GM23248 (cell line): ENCODE data around the gene ASXL1. TPM values are rescaled to one million over a fixed set of nuclear protein-coding genes. Genes with fewer than 3 reads are reported as not detected.

Experiments used
- DNase-seq: peaks from one replicate; pipeline ENCODE4 v3.0.0-alpha.2; 2015
- H2AFZ ChIP-seq: fragments of 200-600 bp; sonication (generic); 2 replicates; pipeline ENCODE4 v1.6.1; 2016; ENCODE audit warnings: antibody characterized with exemption
- H3F3A ChIP-seq: fragments of 200-600 bp; sonication (generic); 2 replicates; pipeline ENCODE4 v1.6.1; 2016; ENCODE audit warnings: mild to moderate bottlenecking, antibody characterized with exemption, mixed run types; ENCODE audit not compliant: insufficient read depth
- H3K27ac ChIP-seq: fragments of 200-600 bp; sonication (generic); 2 replicates; pipeline ENCODE4 v1.5.1; 2016; ENCODE audit warnings: mild to moderate bottlenecking
- H3K27me3 ChIP-seq: fragments of 200-600 bp; sonication (generic); replicated peaks from 2 replicates; pipeline ENCODE4 v1.6.1; 2016; ENCODE audit warnings: mild to moderate bottlenecking; ENCODE audit not compliant: insufficient read depth
- H3K36me3 ChIP-seq: fragments of 200-600 bp; sonication (generic); 2 replicates; pipeline ENCODE4 v1.6.1; 2016; ENCODE audit warnings: low read depth, mild to moderate bottlenecking
- H3K4me1 ChIP-seq: fragments of 200-600 bp; sonication (generic); 2 replicates; pipeline ENCODE4 v1.6.1; 2016; ENCODE audit warnings: mild to moderate bottlenecking; ENCODE audit not compliant: insufficient read depth
- H3K4me2 ChIP-seq: fragments of 200-600 bp; sonication (generic); one replicate; pipeline ENCODE4 v1.6.1; 2016; ENCODE audit warnings: mild to moderate bottlenecking; ENCODE audit not compliant: unreplicated experiment
- H3K4me3 ChIP-seq: fragments of 200-600 bp; sonication (generic); 2 replicates; pipeline ENCODE4 v1.5.1; 2016; ENCODE audit warnings: mild to moderate bottlenecking
- H3K79me2 ChIP-seq: fragments of 200-600 bp; sonication (generic); 2 replicates; pipeline ENCODE4 v1.6.1; 2016; ENCODE audit warnings: mild to moderate bottlenecking; ENCODE audit not compliant: insufficient read depth
- H3K9ac ChIP-seq: fragments of 200-600 bp; sonication (generic); 2 replicates; pipeline ENCODE4 v1.6.1; 2016; ENCODE audit warnings: mild to moderate bottlenecking
- H3K9me2 ChIP-seq: fragments of 200-600 bp; sonication (generic); 2 replicates; pipeline ENCODE4 v1.6.1; 2016; ENCODE audit warnings: mixed run types, mild to moderate bottlenecking, moderate library complexity; ENCODE audit not compliant: insufficient read depth
- H3K9me3 ChIP-seq: fragments of 200-600 bp; sonication (generic); one replicate; pipeline ENCODE4 v1.6.1; 2017; ENCODE audit warnings: low read depth
- H4K20me1 ChIP-seq: fragments of 200-600 bp; sonication (generic); 2 replicates; pipeline ENCODE4 v1.6.0; 2016; ENCODE audit not compliant: insufficient read depth
- EZH2 ChIP-seq: fragments of 200-600 bp; sonication (generic); IDR thresholded peaks from 2 replicates; pipeline ENCODE4 v1.6.1; 2018; ENCODE audit warnings: antibody characterized with exemption, mild to moderate bottlenecking; ENCODE audit not compliant: insufficient read depth, poor library complexity, severe bottlenecking
- EZH2phosphoT487 ChIP-seq: fragments of 200-600 bp; sonication (generic); IDR thresholded peaks from 2 replicates; pipeline ENCODE4 v1.6.1; 2018; ENCODE audit warnings: antibody characterized with exemption, moderate library complexity, mild to moderate bottlenecking, low read depth; ENCODE audit not compliant: insufficient read depth
- WGBS, 2 experiments: methylation state at CpG; one replicate each; pipeline ENCODE4 v1.1.6; 2015 to 2017; ENCODE audit warnings: low lambda C conversion rate in 2 of 2, low coverage in 1 of 2; ENCODE audit errors: missing lambda C conversion rate in 2 of 2; 5-methylcytosine and 5-hydroxymethylcytosine counted together
- in situ Hi-C: fragments of 300-500 bp; cut with MboI; formaldehyde crosslinking; loops from 2 replicates; pipeline ENCODE4 v1.15.0; 2020
- polyA plus RNA-seq: library from polyadenylated mRNA; unstranded; fragments of >200 nt; fragmentation: Nextera tagmentation; extraction: Ambion mirVana; gene quantifications from 2 replicates; pipeline ENCODE4 v1.2.1, GENCODE V29; 2016
- total RNA-seq: library from RNA; depleted of rRNA; stranded (reverse); fragments of >200 nt; shearing (Covaris generic); gene quantifications from 2 replicates; pipeline ENCODE4 v1.2.3, GENCODE V29; 2014

The ASXL1 gene
- total and polyA plus RNA-seq, 2 experiments from 2014 or later: 13.8 to 39.9 TPM

DNA sequence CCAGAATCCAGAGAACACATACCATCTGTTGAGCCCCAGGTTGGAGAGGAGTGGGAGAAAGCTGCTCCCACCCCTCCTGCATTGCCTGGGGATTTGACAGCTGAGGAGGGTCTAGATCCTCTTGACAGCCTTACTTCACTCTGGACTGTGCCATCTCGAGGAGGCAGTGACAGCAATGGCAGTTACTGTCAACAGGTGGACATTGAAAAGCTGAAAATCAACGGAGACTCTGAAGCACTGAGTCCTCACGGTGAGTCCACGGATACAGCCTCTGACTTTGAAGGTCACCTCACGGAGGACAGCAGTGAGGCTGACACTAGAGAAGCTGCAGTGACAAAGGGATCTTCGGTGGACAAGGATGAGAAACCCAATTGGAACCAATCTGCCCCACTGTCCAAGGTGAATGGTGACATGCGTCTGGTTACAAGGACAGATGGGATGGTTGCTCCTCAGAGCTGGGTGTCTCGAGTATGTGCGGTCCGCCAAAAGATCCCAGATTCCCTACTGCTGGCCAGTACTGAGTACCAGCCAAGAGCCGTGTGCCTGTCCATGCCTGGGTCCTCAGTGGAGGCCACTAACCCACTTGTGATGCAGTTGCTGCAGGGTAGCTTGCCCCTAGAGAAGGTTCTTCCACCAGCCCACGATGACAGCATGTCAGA lies 77.4 kb downstream of the ASXL1 start:
- H4K20me1 ChIP-seq: no peaks in the 10 kb centered on the region
- H3K36me3 ChIP-seq: peaks cover 75% of the 10 kb centered on the region
- peaks cover 15% of the 10 kb centered on the region for H3K79me2 ChIP-seq
- no peak overlapping the region for H3K9ac ChIP-seq
- no peaks in the 10 kb centered on the region for H3K27me3 ChIP-seq
- H3K4me3 ChIP-seq: no peak overlapping the region
- H3K4me2 ChIP-seq: no peak overlapping the region
- no peak for DNase-seq
- H3K4me1 ChIP-seq: peaks cover 13% of the 10 kb centered on the region
- H3K9me3 ChIP-seq: no peaks in the 10 kb centered on the region
- H2AFZ ChIP-seq: no peak overlapping the region
- no peak for TF ChIP-seq EZH2phosphoT487
- no peak for TF ChIP-seq EZH2
- H3K9me2 ChIP-seq: no peaks in the 10 kb centered on the region
- WGBS, 2 experiments: 97 to 98% methylated on average over 12 of the region's 12 CpGs
- H3K27ac ChIP-seq: no peak overlapping the region
- in situ Hi-C loops: no loop called here
- peaks cover 24% of the 10 kb centered on the region for H3F3A ChIP-seq

DNA sequence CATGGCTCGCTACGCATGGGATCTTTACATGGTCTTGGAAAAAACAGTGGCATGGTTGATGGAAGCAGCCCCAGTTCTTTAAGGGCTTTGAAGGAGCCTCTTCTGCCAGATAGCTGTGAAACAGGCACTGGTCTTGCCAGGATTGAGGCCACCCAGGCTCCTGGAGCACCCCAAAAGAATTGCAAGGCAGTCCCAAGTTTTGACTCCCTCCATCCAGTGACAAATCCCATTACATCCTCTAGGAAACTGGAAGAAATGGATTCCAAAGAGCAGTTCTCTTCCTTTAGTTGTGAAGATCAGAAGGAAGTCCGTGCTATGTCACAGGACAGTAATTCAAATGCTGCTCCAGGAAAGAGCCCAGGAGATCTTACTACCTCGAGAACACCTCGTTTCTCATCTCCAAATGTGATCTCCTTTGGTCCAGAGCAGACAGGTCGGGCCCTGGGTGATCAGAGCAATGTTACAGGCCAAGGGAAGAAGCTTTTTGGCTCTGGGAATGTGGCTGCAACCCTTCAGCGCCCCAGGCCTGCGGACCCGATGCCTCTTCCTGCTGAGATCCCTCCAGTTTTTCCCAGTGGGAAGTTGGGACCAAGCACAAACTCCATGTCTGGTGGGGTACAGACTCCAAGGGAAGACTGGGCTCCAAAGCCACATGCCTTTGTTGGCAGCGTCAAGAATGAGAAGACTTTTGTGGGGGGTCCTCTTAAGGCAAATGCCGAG lies 78.2 kb downstream of the ASXL1 start:
- Histone ChIP-seq H3K4me1 (peaks cover 13% of the 10 kb centered on the region), H3K4me2 (no peak overlapping the region), H3F3A (peaks cover 24% of the 10 kb centered on the region), H3K79me2 (peaks cover 16% of the 10 kb centered on the region), H3K9me2 (no peaks in the 10 kb centered on the region), H3K27me3 (no peaks in the 10 kb centered on the region), H3K9ac (no peak overlapping the region), H4K20me1 (no peaks in the 10 kb centered on the region), H3K27ac (no peak overlapping the region), H3K9me3 (no peaks in the 10 kb centered on the region), H2AFZ (no peak overlapping the region), H3K4me3 (no peak overlapping the region), H3K36me3 (peaks cover 69% of the 10 kb centered on the region)
- WGBS, 2 experiments: 89 to 91% methylated on average over 11 of the region's 11 CpGs
- no peak for DNase-seq
- no peak for TF ChIP-seq EZH2
- TF ChIP-seq EZH2phosphoT487: no peak
- in situ Hi-C loops: no loop called here

DNA sequence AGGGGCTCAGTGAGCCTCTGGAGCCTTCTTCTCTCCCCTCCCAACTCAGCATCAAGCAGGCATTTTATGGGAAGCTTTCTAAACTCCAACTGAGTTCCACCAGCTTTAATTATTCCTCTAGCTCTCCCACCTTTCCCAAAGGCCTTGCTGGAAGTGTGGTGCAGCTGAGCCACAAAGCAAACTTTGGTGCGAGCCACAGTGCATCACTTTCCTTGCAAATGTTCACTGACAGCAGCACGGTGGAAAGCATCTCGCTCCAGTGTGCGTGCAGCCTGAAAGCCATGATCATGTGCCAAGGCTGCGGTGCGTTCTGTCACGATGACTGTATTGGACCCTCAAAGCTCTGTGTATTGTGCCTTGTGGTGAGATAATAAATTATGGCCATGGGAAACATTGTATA lies 78.8 kb downstream of the ASXL1 start:
- Histone ChIP-seq H3K27me3 (no peaks in the 10 kb centered on the region), H3K9me2 (no peaks in the 10 kb centered on the region), H3K36me3 (peaks cover 63% of the 10 kb centered on the region), H3K4me1 (peaks cover 13% of the 10 kb centered on the region), H3F3A (peaks cover 24% of the 10 kb centered on the region), H4K20me1 (no peaks in the 10 kb centered on the region), H3K9ac (no peak overlapping the region), H3K27ac (no peak overlapping the region), H3K4me3 (no peak overlapping the region), H2AFZ (no peak overlapping the region), H3K4me2 (no peak overlapping the region), H3K9me3 (no peaks in the 10 kb centered on the region), H3K79me2 (peaks cover 21% of the 10 kb centered on the region)
- 97% methylated on average over 7 of the region's 7 CpGs for WGBS, 2 experiments
- in situ Hi-C loops: no loop called here
- TF ChIP-seq EZH2phosphoT487 (no peak), EZH2 (no peak)
- no peak for DNase-seq

DNA sequence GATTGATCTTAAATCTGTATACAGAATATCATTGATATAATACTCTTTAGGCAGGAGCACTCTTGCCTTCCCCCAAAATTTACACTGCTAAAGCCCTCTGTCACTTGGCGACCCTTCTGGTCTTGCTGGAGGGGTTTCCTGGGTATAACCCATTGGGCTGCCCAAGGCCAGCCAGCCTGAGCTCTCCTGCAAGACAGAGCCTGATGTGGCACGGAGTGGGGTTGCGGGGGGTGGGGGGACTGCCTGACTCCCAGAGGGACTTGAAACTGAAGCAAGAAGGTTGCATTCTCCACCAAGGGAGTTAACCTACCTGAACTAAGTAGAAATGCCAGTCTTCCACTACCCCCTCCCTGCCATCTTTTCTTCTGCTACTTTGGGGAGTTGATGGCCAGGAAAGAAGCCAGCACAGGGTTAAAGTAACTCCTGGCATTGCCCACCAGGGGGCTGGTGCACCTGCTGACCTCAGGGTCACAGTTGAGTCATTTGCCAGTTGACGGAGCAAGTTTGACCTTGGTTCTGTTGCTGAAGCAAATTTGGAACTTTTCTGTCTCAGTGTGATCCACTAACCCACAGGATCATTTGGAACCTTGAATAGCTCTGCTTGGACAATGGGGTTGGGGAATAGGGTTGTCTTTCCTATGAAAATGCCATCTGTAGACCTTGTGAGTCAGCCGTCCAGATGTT lies 79.4 kb downstream of the ASXL1 start:
- H3K4me3 ChIP-seq: no peak overlapping the region
- peaks cover 26% of the 10 kb centered on the region for H3K79me2 ChIP-seq
- no peaks in the 10 kb centered on the region for H3K9me3 ChIP-seq
- H3K27me3 ChIP-seq: no peaks in the 10 kb centered on the region
- no peak overlapping the region for H2AFZ ChIP-seq
- peaks cover 13% of the 10 kb centered on the region for H3K4me1 ChIP-seq
- H3F3A ChIP-seq: peaks cover 24% of the 10 kb centered on the region
- H3K9me2 ChIP-seq: no peaks in the 10 kb centered on the region
- 65 to 74% methylated on average over 4 to 5 of the region's 5 CpGs for WGBS, 2 experiments
- no peak overlapping the region for H3K27ac ChIP-seq
- DNase-seq: peak; percentile 10
- in situ Hi-C loops: no loop called here
- no peak for TF ChIP-seq EZH2
- TF ChIP-seq EZH2phosphoT487: no peak
- no peak overlapping the region for H3K9ac ChIP-seq
- H4K20me1 ChIP-seq: no peaks in the 10 kb centered on the region
- no peak overlapping the region for H3K4me2 ChIP-seq
- peaks cover 57% of the 10 kb centered on the region for H3K36me3 ChIP-seq
